Calu3 (cell line): Measurements from ENCODE around the gene CHRNG. TPM values are rescaled to one million over a fixed set of nuclear protein-coding genes. Genes with fewer than 3 reads are reported as not detected.

Experiments
- BruUV-seq: library from RNA; stranded (reverse); fragments of 400-500 nt; replicated peaks from 2 replicates; lab custom pipeline; 2021; lab: Mats Ljungman, UMichigan
- CTCF ChIA-PET: fragments of 300-600 bp; sonication (Branson Sonifier 250); formaldehyde crosslinking; loops from one replicate; lab custom pipeline; 2022; ENCODE audit warnings: antibody characterized with exemption; lab: Charles Lee
- DNase-seq: peaks from one replicate; pipeline ENCODE4 v3.0.0; 2022
- H3K27ac Mint-ChIP-seq: one replicate; pipeline ENCODE4 v1.8.0; 2022; ENCODE audit warnings: mixed read lengths; ENCODE audit not compliant: unreplicated experiment
- H3K27me3 Mint-ChIP-seq: one replicate; pipeline ENCODE4 v1.8.0; 2022; ENCODE audit warnings: mixed read lengths; ENCODE audit not compliant: unreplicated experiment
- H3K36me3 Mint-ChIP-seq: one replicate; pipeline ENCODE4 v1.8.0; 2022; ENCODE audit warnings: mild to moderate bottlenecking, moderate library complexity, mixed read lengths; ENCODE audit not compliant: insufficient read depth, unreplicated experiment
- H3K4me1 Mint-ChIP-seq: one replicate; pipeline ENCODE4 v1.8.0; 2022; ENCODE audit warnings: mild to moderate bottlenecking, low read depth, mixed read lengths; ENCODE audit not compliant: unreplicated experiment
- H3K4me3 Mint-ChIP-seq: one replicate; pipeline ENCODE4 v1.8.0; 2022; ENCODE audit warnings: mild to moderate bottlenecking, low read depth, moderate library complexity, mixed read lengths; ENCODE audit not compliant: unreplicated experiment
- H3K9me3 Mint-ChIP-seq: one replicate; pipeline ENCODE4 v1.8.0; 2022; ENCODE audit warnings: low read depth, mixed read lengths; ENCODE audit not compliant: unreplicated experiment
- CTCF ChIP-seq: fragments of 200-600 bp; IDR thresholded peaks from one replicate; pipeline ENCODE4 v1.8.0; 2022; ENCODE audit warnings: antibody characterized with exemption; ENCODE audit not compliant: unreplicated experiment
- intact Hi-C: fragments of 100-400 bp; cut with micrococcal nuclease; formaldehyde crosslinking; loops from one replicate; pipeline ENCODE4 v1.10.0; 2022; ENCODE audit not compliant: unreplicated experiment
- total RNA-seq: library from RNA; stranded (reverse); gene quantifications from 2 replicates; pipeline ENCODE4 v1.2.3, GENCODE V29; 2022

The CHRNG gene
- total RNA-seq, 1 experiment from 2014 or later = not detected

- Mint-ChIP-seq H3K36me3 (no peaks in the 10 kb centered on the region), H3K4me3 (no peak overlapping the region), H3K4me1 (no peaks in the 10 kb centered on the region), H3K27me3 (peaks cover 90% of the 10 kb centered on the region), H3K9me3 (no peaks in the 10 kb centered on the region), H3K27ac (no peak overlapping the region)
- TF ChIP-seq CTCF = no peak
- intact Hi-C loops = no loop called here
- no peak for DNase-seq
- CTCF ChIA-PET = interaction anchor here (0.7 to 1.2 kb wide), 2 partner anchors 69 to 613 kb away, joined by 3 to 4 read pairs; no protein-coding TSS in a partner anchor
- no TSS peak for BruUV-seq
These were observed 23.9 kb upstream of the CHRNG start for GRCh38 chr2:232515639-232516038.

- no peak for TF ChIP-seq CTCF
- no TSS peak for BruUV-seq
- Mint-ChIP-seq H3K9me3 (no peaks in the 10 kb centered on the region), H3K27ac (no peak overlapping the region), H3K36me3 (peaks cover 3% of the 10 kb centered on the region), H3K4me1 (no peaks in the 10 kb centered on the region), H3K4me3 (no peak overlapping the region), H3K27me3 (peaks cover 96% of the 10 kb centered on the region)
- CTCF ChIA-PET = interaction anchor here (0.7 to 1.2 kb wide), 2 partner anchors 70 to 612 kb away, joined by 3 to 4 read pairs; no protein-coding TSS in a partner anchor
- intact Hi-C loops = no loop called here
- no peak for DNase-seq
These were observed 22.9 kb upstream of the CHRNG start for GRCh38 chr2:232516551-232516950.

GRCh38 chr2:232518844-232519243 is 20.6 kb upstream of the CHRNG start:
- intact Hi-C loops = no loop called here
- Mint-ChIP-seq H3K36me3 (peaks cover 5% of the 10 kb centered on the region), H3K9me3 (no peaks in the 10 kb centered on the region), H3K27me3 (peaks cover 92% of the 10 kb centered on the region), H3K4me1 (no peaks in the 10 kb centered on the region), H3K27ac (no peak overlapping the region), H3K4me3 (no peak overlapping the region)
- no peak for TF ChIP-seq CTCF
- no TSS peak for BruUV-seq
- no peak for DNase-seq
- CTCF ChIA-PET = interaction anchor here (0.5 kb wide), 1 partner anchor 430 kb away, joined by 6 read pairs; no protein-coding TSS in a partner anchor

- Mint-ChIP-seq H3K4me3 (no peak within 1 kb of the TSS), H3K36me3 (peaks cover 5% of the 10 kb centered on the region), H3K27me3 (peaks cover 92% of the 10 kb centered on the region), H3K27ac (no peak within 1 kb of the TSS), H3K9me3 (no peaks in the 10 kb centered on the region), H3K4me1 (no peaks in the 10 kb centered on the region)
- intact Hi-C loops = loop anchor here (5.0 kb wide), 2 partner anchors 68 to 613 kb away; no protein-coding TSS in a partner anchor
- CTCF ChIA-PET = interaction anchor here (0.5 kb wide), 1 partner anchor 431 kb away, joined by 6 read pairs; no protein-coding TSS in a partner anchor
- no peak for DNase-seq
- no peak for TF ChIP-seq CTCF
- BruUV-seq = no TSS peak
These were observed 19.7 kb upstream of the CHRNG start, which contains the start of gene PRSS56 for GRCh38 chr2:232519581-232520438. TSS of gene PRSS56 (plus strand) at chr2:232520388. CDS start at chr2:232520599, 211 bp downstream.
